ENCODE measurements around the gene TIMM10. TPM values are rescaled to one million over a fixed set of nuclear protein-coding genes. Genes with fewer than 3 reads are reported as not detected.

The TIMM10 gene
- total RNA-seq, 1 donor from 2014 or later: 43.1 TPM

DNA sequence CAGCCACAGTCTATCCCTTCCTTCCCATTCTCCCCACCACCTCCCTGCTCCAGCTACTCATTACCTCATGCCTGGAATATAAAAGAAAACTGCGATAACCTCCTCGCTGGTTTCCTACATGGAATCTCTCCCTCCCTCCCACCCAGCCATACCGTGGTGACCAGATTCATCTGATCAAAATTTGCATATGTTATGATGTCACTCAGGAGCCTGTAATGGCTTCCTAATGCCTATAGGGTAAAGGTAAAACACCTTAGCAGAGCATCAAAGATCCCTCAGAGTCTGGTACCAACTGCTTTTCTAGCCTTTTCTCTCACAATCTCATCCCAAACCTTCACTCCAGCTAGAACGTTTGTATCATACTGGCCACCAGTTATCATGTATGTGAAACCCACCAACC, 50.6 kb downstream of the TIMM10 start:
- DNase-seq (ENCODE audit: low read depth): no peak
- H3K4me3 ChIP-seq (ENCODE audit: low read depth, low read length): no peak overlapping the region
- TF ChIP-seq, protein P1, sequence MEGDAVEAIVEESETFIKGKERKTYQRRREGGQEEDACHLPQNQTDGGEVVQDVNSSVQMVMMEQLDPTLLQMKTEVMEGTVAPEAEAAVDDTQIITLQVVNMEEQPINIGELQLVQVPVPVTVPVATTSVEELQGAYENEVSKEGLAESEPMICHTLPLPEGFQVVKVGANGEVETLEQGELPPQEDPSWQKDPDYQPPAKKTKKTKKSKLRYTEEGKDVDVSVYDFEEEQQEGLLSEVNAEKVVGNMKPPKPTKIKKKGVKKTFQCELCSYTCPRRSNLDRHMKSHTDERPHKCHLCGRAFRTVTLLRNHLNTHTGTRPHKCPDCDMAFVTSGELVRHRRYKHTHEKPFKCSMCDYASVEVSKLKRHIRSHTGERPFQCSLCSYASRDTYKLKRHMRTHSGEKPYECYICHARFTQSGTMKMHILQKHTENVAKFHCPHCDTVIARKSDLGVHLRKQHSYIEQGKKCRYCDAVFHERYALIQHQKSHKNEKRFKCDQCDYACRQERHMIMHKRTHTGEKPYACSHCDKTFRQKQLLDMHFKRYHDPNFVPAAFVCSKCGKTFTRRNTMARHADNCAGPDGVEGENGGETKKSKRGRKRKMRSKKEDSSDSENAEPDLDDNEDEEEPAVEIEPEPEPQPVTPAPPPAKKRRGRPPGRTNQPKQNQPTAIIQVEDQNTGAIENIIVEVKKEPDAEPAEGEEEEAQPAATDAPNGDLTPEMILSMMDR (conservative IDR thresholded peaks at IDR 0.05; ENCODE audit: low read depth, low read length): no peak

DNA sequence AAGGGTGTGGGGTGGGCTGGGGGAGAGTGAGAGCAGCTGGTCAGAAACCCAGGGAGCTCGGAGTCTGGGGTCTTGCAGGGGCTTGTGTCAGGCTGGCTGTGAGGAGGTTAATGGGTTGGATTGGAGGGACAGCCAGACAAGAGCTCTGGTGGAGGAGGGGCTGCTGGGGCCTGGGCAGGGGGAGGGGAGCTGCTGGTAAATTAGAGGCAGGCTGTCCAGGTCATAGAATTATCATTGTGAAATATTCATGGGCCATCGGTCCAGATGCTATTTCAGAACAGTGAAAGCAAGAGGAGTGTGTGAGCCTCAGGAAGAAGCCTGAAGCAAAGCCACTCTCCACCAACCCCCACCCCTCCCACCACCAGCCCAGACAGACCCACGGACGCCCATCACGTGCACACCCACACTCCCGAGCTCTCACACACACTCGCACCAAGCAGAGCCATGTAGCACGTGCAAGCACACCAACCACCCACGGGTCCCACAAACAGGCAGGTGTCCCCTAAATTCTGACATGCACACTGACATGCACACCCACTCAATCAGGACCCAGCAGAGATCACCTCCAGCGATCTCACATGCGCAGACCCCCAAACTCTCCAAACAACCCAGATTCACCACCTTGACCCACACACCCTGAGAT, 51.4 kb downstream of the TIMM10 start:
- DNase-seq (ENCODE audit: low read depth): no peak
- TF ChIP-seq, protein P1 (conservative IDR thresholded peaks at IDR 0.05; ENCODE audit: low read depth, low read length): no peak
- H3K4me3 ChIP-seq (ENCODE audit: low read depth, low read length): no peak overlapping the region

Other genes starting within 250 kb of the TIMM10 start
- gene TNKS1BP1, start 205.8 kb downstream of the TIMM10 start, total RNA-seq: 65.4 and 66.3 TPM in 2 replicates
- gene SSRP1, start 194.9 kb downstream of the TIMM10 start, total RNA-seq: 141 and 218 TPM in 2 replicates
- gene P2RX3, start 192.4 kb downstream of the TIMM10 start, total RNA-seq: not detected in 2 replicates
- not detected in 2 replicates for gene PRG3, start 149.6 kb downstream of the TIMM10 start, total RNA-seq
- not detected in 2 replicates for gene PRG2, start 140.1 kb downstream of the TIMM10 start, total RNA-seq
- gene SLC43A3, start 103.6 kb downstream of the TIMM10 start, total RNA-seq: 66.0 and 127 TPM in 2 replicates
- 0.98 TPM in 1 of 2 replicates, not detected in the other for gene RTN4RL2, start 70.2 kb downstream of the TIMM10 start, total RNA-seq
- gene SLC43A1, start 15.1 kb downstream of the TIMM10 start, total RNA-seq: 3.6 and 9.0 TPM in 2 replicates
- gene SMTNL1, start 6.8 kb upstream of the TIMM10 start, total RNA-seq: not detected in 2 replicates
- 12.2 and 19.4 TPM in 2 replicates for gene UBE2L6, start 36.9 kb upstream of the TIMM10 start, total RNA-seq
- 1.8 and 49.8 TPM in 2 replicates for gene SERPING1, start 66.9 kb upstream of the TIMM10 start, total RNA-seq
- 0.86 TPM in 1 of 2 replicates, not detected in the other for gene YPEL4, start 119.2 kb upstream of the TIMM10 start, total RNA-seq
- gene CLP1, start 127.0 kb upstream of the TIMM10 start, total RNA-seq: 13.1 and 24.0 TPM in 2 replicates
- gene ZDHHC5, start 137.4 kb upstream of the TIMM10 start, total RNA-seq: 31.4 and 43.5 TPM in 2 replicates
- gene MED19, start 181.5 kb upstream of the TIMM10 start, total RNA-seq: 15.9 and 22.9 TPM in 2 replicates
- gene TMX2, start 181.8 kb upstream of the TIMM10 start, total RNA-seq: 61.8 and 83.7 TPM in 2 replicates
- 279 and 298 TPM in 2 replicates for gene SELENOH, start 210.7 kb upstream of the TIMM10 start, total RNA-seq
- gene BTBD18, start 221.1 kb upstream of the TIMM10 start, total RNA-seq: not detected in 2 replicates
- gene CTNND1, start 231.0 kb upstream of the TIMM10 start, total RNA-seq: 83.6 and 112 TPM in 2 replicates